ENCODE data around the gene TEC. TPM values are rescaled to one million over a fixed set of nuclear protein-coding genes. Genes with fewer than 3 reads are reported as not detected.

The TEC gene
- total and polyA plus RNA-seq, 12 donors = 1.4 to 8.0 (median 4.7) TPM

DNA sequence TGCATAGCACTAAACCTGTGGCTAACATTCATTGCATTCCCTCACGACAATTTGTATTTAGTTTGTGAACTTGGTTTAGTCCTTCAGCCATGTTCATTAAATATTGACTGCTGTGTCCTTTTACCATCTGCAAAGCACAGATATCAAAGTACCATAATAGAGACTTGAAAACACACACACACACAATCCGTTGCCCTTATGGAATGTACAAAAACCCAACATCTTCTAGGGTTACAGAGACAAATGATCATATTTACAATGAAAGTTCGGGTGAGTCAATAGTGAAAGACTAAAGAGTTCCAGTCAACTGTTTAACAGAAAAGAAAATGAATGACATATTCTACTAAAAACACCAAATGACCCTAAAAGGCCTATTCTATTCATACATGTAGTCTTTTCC is 84.8 kb downstream of the TEC start:
- WGBS, 4 donors = 88 to 93% (median 91%) methylated on average over 3 of the region's 3 CpGs
- intact Hi-C loops (cut with DNase I) = no loop called here
- TF ChIP-seq POLR2A (IDR thresholded peaks at IDR 0.05) = no peak
- TF ChIP-seq, protein P1, sequence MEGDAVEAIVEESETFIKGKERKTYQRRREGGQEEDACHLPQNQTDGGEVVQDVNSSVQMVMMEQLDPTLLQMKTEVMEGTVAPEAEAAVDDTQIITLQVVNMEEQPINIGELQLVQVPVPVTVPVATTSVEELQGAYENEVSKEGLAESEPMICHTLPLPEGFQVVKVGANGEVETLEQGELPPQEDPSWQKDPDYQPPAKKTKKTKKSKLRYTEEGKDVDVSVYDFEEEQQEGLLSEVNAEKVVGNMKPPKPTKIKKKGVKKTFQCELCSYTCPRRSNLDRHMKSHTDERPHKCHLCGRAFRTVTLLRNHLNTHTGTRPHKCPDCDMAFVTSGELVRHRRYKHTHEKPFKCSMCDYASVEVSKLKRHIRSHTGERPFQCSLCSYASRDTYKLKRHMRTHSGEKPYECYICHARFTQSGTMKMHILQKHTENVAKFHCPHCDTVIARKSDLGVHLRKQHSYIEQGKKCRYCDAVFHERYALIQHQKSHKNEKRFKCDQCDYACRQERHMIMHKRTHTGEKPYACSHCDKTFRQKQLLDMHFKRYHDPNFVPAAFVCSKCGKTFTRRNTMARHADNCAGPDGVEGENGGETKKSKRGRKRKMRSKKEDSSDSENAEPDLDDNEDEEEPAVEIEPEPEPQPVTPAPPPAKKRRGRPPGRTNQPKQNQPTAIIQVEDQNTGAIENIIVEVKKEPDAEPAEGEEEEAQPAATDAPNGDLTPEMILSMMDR (IDR thresholded peaks at IDR 0.05) = no peak
- no peak overlapping the region for H3K4me3 ChIP-seq
- no peaks in the 10 kb centered on the region for H3K27me3 ChIP-seq
- H3K27ac ChIP-seq = no peak overlapping the region
- DNase-seq = no peak
- H3K9me3 ChIP-seq (replicated peaks in 1 of 3) = no peaks in the 10 kb centered on the region
- H3K36me3 ChIP-seq (replicated peaks in 1 of 2) = no peaks in the 10 kb centered on the region
- no peaks in the 10 kb centered on the region for H3K4me1 ChIP-seq (replicated peaks in 1 of 2)

DNA sequence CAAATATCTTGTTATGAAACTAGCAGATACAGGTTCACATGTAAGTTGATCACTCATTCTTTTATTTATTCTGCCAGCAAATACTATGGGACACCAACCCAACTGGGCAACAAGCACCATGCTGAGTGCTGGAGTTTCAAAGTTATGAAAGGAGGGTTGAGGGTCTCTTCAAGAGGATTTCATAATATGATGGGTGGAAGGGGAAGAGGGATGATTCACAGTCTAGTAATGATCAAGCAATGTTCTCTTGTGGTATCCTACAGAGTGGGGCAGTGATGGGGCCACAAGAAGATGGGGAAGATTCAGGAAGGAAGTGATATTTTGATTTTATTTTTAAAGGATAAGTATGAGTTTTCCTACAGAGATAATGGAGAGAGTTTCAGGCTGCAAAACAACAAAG is 89.4 kb downstream of the TEC start:
- no peak overlapping the region for H3K27ac ChIP-seq
- intact Hi-C loops (cut with DNase I) = no loop called here
- no peaks in the 10 kb centered on the region for H3K4me1 ChIP-seq (replicated peaks in 1 of 2)
- H3K4me3 ChIP-seq = no peak overlapping the region
- H3K9me3 ChIP-seq (replicated peaks in 1 of 3) = no peaks in the 10 kb centered on the region
- no peaks in the 10 kb centered on the region for H3K27me3 ChIP-seq
- no peaks in the 10 kb centered on the region for H3K36me3 ChIP-seq (replicated peaks in 1 of 2)
- no peak for DNase-seq
- TF ChIP-seq, protein P1 (IDR thresholded peaks at IDR 0.05) = no peak
- no peak for TF ChIP-seq POLR2A (IDR thresholded peaks at IDR 0.05)

GRCh38 chr4:48178931-48179330 is 90.7 kb downstream of the TEC start:
- 80 to 91% (median 84%) methylated on average over 4 of the region's 4 CpGs for WGBS, 4 donors
- TF ChIP-seq, protein P1 (IDR thresholded peaks at IDR 0.05) = no peak
- TF ChIP-seq POLR2A (IDR thresholded peaks at IDR 0.05) = no peak
- H3K4me1 ChIP-seq (replicated peaks in 1 of 2) = peaks cover 0 to under 1% of the 10 kb centered on the region in 2 donors
- DNase-seq = no peak
- H3K27me3 ChIP-seq = no peaks in the 10 kb centered on the region
- no peaks in the 10 kb centered on the region for H3K9me3 ChIP-seq (replicated peaks in 1 of 3)
- no peaks in the 10 kb centered on the region for H3K36me3 ChIP-seq (replicated peaks in 1 of 2)
- no peak overlapping the region for H3K4me3 ChIP-seq
- H3K27ac ChIP-seq = no peak overlapping the region
- intact Hi-C loops (cut with DNase I) = no loop called here

- H3K4me1 ChIP-seq (replicated peaks in 1 of 2) = peaks cover 0 to 8% of the 10 kb centered on the region in 2 donors
- intact Hi-C loops (cut with DNase I) = no loop called here
- TF ChIP-seq, protein P1 (IDR thresholded peaks at IDR 0.05) = no peak
- no peak for TF ChIP-seq POLR2A (IDR thresholded peaks at IDR 0.05)
Measured at GRCh38 chr4:48175806-48176205, 93.8 kb downstream of the TEC start.

More at GRCh38 chr4:48175806-48176205, 93.8 kb downstream of the TEC start:
- Histone ChIP-seq H3K27ac (no peak overlapping the region), H3K9me3 (replicated peaks in 1 of 3) (no peaks in the 10 kb centered on the region), H3K36me3 (replicated peaks in 1 of 2) (no peaks in the 10 kb centered on the region), H3K27me3 (no peaks in the 10 kb centered on the region), H3K4me3 (no peak overlapping the region)
- DNase-seq = no peak
